Erythroblast (primary cell): ENCODE results near the gene USP3.

ENCODE experiments used
- GATA1 ChIP-seq: IDR thresholded peaks from 2 replicates; pipeline ENCODE4 v1.6.1; 2011; ENCODE audit warnings: low read depth, mild to moderate bottlenecking, control low read depth, low read length, moderate library complexity
- POLR2A ChIP-seq: IDR thresholded peaks from 2 replicates; pipeline ENCODE4 v1.6.1; 2011; ENCODE audit warnings: mild to moderate bottlenecking, low read length

DNA sequence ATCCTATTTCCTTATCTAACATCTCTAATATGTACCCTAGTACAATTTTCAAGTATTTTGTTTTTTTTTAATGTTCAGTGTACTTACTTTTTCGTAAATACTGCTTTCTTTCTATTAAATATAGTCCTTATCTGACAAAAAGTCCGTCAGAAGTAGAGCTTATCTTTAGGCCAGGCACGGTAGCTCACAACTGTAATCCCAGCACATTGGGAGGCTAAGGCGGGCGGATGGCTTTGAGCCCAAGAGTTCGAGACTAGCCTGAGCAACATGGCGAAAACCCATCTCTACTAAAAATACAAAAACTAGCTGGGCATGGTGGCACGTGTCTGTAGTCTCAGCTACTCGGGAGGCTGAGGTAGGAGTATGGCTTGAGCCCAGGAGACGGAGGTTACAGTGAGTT is 41.1 kb downstream of the USP3 start:
- TF ChIP-seq POLR2A (no peak), GATA1 (no peak)
